GM19351 (cell line): ENCODE data around the gene ZFHX3.

Experiments used
- ATAC-seq: cut with Tn5 transposase; IDR thresholded peaks from one replicate; pipeline ENCODE4 v1.9.1; 2021; ENCODE audit warnings: mild to moderate bottlenecking, moderate library complexity; ENCODE audit not compliant: unreplicated experiment

Gene ZFHX3

GRCh38 chr16:72811876-72812275 is 236.1 kb downstream of the ZFHX3 start:
- ATAC-seq: no peak

GRCh38 chr16:72811188-72811720 is 236.7 kb downstream of the ZFHX3 start:
- no peak for ATAC-seq

DNA sequence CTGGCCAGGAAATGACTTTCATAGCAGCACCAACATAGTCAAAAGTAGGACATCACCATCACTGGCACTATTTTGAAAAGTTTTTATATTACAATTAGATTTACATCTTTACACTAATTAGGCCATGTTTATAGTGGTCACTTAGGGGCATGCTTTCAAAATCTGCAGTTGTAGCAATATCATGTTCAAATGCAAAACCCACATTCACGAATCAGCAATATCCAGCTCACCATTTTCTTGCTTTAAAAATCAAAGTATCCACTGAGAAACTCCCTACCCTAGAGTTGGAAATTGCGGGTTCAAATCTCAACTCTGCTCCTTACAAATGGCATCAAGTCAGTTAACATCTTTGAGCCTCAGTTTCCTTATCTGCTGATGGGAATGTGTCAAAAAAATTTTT is 237.4 kb downstream of the ZFHX3 start:
- ATAC-seq: no peak

- no peak for ATAC-seq
These were observed 238.5 kb downstream of the ZFHX3 start for GRCh38 chr16:72809446-72809845.

GRCh38 chr16:72808754-72809153 is 239.2 kb downstream of the ZFHX3 start:
- ATAC-seq: no peak

- no peak for ATAC-seq
These were observed 240.7 kb downstream of the ZFHX3 start for GRCh38 chr16:72807245-72807644.

GRCh38 chr16:72805486-72805885 is 242.4 kb downstream of the ZFHX3 start:
- ATAC-seq: no peak

DNA sequence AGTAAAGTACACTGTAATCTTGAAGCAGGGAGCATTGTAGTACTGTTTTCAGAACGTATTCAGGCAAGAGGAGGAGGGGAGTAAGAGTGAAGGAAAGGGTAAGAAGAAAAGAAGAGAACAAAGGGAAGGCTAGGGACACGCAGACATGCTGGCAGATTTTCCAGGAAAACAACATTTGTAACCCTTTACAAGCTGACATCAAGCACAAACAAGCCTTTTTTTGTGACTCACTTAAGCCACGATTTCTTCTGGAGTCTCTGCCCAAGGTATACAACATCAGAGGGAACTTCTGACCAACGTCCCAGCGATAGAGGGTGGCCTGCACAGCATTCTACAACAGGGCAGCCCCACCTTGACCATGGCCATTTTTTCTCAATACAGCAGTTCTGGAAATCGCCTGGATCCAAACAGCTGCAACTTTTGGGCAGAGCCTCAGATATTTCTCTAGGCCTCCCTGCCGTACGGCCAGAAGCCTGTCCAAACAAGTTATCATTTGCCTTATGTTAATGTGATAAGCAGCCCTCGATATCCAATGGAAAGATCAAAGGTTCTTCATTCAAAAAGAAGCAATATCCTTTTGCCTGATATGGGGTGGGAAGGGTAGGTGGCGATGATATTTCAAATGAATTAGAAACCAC is 247.3 kb downstream of the ZFHX3 start:
- no peak for ATAC-seq

DNA sequence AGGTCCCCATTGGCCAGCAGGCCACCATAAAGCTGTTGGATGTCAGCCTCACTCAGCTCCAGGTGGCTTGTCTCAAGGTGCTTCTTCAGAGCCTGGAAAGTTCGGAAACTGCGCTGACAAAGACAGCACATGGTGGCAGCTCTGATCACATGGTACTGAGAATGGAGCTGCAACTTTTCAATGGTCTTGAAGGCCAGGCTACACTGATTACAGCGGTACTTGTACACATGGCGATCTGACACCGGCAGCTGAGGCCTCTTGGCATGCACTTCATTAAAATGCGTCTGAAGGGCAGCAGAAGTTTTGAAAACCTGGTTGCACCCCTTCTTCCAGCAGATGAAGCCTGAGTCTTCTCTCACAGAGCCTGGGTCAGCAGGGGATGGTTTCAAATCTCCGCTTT is 249.7 kb downstream of the ZFHX3 start:
- no peak for ATAC-seq

- no peak for ATAC-seq
These were observed 250.3 kb downstream of the ZFHX3 start for GRCh38 chr16:72797621-72798020.

DNA sequence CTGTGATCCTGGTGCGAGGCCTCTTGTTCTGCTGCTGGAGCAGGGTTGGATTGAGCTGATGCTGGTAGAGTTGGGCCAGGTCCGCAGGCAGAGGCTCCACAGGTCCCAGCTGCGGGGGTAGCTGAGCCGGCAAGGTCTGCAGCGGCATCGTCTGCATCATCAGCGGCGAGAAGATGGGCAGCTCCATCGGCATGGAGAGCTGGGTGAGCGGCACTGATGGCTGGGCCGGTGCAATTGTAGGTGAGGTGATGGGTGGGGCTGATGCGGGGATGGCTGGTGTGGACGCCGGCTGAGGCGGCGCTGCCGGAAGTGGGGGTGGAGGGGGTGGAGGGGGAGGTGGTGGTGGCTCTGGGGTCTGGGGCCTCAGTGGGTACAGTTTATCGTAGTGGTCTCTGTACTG is 251.7 kb downstream of the ZFHX3 start:
- ATAC-seq: no peak

DNA sequence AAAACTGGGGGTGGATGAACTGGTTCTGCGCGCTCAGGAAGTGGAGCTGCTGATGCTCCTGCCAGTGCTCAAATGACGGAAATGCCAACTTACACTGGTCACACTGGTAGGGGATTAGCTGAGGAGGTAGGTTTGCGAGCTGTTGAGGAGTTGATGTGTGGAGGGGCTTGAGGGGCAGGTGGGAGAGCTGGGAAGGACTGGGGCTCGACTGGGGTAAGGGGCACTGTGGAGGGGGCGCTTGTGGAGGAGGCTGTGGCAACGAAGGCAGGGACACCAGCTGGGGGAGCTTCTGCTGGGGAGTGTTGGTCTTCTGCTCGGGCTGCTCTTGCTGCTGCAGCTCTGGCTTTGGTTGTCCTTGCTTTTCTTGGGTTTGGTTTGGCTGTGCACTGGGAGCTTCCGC is 252.9 kb downstream of the ZFHX3 start:
- ATAC-seq: no peak

GRCh38 chr16:72794319-72794718 is 253.6 kb downstream of the ZFHX3 start:
- no peak for ATAC-seq

DNA sequence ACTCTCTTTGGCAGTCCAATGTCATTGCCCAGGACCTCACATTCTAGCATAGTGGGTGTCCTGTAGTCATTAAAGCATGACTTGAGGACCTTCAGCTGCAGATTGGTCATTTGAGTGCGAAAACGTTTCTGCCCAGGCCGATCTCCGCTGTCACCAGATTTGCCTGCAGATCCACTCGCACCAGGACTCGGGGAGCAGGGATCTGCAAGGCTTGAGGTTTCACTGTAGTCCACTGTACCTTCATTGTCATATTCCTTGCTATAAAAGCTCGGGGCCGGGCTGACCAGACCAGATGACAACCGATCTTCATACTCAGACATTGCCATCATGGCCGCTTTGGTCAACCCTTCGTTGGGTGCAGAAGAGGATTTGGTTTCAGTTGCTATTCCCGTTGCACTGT is 254.2 kb downstream of the ZFHX3 start:
- no peak for ATAC-seq

DNA sequence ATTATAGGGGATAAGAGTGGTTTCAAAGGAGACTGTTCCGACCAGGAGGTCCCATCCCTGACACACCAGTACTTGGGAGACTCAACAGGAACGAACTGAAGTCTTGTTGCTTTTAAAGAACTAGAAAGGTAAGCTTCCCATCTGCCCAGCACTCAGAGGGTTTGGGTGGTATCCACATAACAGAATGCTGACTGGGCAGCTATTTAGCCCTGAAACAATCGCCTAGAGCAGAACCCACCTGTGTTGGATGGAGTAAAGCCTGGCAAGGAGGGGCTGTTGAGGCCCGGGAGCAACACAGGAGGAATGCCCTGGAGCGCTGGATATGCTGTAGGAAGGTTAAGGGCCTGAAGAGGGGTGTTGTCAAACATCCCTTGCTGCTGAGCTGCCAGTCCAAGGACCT is 254.9 kb downstream of the ZFHX3 start:
- ATAC-seq: no peak

DNA sequence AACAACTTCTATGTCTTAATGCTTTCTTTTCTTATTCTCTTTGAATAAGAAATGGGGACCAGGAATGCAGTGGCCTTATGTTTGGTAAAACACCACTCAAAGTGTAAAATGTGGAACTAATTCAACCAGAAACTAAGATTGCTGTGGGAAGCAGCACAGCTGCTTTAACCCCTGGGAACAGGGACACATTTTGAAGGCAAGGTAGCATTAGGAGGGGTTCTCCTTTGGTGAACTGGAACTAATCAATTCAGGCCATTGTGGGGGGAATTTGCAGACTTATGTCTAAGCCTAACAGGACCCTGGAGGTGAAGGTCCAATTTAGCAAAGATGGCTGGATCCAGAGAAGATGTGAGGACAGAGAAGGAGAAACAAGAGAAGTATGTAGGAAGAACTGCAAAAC is 256.1 kb downstream of the ZFHX3 start:
- no peak for ATAC-seq

DNA sequence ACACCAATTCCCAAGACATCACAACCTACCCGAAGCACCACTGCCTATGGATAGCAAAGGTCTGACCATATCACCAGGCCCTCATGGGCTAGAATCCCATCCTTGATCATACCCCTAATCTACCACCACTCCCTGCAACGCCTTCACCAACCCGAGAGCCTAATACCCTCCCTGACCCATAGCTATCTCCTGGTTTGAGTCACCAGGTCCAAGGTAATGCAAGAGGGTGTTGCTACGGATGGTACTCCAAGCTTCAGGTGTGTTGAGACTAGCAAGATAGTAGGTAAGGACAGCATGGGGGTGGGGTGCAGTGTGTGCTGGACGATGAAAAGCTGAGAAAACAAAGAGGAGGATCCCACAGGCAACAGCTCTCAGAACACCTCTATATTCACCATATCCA is 258.0 kb downstream of the ZFHX3 start:
- no peak for ATAC-seq

GRCh38 chr16:72789465-72789864 is 258.5 kb downstream of the ZFHX3 start:
- no peak for ATAC-seq

DNA sequence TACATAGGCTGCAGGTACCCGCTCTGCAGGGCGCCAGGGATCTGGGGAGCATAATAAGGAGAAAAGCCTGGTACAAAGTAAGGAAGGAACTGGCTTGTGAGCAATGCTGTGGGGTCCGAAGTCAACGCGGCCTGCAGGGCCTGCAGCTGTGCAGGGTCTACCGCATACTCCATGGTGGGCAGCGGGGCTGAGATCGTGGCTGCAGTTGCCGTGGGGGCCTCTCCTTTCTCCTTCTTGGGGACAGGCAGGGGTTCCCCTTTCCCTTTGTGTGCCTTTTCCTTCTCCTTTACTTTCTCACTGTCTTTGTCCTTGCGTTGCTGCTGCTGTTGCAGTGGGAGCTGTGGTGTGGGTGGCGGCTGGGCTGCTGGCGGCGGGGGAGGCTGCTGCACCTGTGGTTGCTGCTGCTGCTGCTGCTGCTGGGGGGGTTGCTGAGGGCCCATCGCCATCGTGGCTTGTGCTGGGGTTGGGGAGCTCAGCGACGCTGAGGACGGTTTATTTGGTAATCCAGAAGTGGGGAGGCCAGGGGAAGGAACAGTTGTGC is 259.6 kb downstream of the ZFHX3 start:
- no peak for ATAC-seq

DNA sequence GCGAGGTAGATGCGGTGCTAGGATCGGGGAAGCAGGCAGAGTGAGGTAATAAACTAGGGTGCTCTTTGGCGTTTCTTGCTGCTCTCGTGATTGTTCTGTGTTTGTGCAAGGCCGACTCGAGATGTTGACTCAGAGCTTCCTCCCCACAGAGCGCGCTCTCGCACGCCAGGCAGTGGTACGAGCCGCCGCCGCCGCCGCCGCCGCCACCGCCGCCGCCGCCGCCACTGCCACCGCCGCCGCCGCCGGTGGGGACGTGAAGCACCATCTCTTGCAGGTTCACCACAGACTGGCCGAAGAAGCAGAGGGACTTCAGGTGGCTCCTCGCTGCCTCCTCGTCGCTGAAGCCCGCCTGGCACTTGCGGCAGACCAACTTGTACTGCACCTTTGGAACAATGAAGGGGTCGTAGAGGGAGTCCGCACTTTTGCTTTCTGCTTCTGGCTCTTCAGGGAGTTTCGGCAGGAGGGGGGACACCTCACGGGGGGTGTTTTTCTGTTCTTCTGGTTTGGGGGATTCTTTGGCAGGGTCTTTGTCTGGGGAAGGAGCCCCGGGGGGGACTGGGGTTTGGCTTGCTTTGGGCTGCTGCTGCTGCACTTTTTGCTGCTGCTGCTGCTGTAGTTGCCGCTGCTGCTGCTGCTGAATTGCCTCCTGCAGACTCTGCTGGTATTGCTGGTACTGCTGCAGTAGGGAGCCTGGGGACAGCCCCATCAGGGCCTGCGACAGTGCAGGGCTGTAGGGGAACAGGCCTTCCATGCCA is 260.2 kb downstream of the ZFHX3 start:
- peak; percentile 93 for ATAC-seq

DNA sequence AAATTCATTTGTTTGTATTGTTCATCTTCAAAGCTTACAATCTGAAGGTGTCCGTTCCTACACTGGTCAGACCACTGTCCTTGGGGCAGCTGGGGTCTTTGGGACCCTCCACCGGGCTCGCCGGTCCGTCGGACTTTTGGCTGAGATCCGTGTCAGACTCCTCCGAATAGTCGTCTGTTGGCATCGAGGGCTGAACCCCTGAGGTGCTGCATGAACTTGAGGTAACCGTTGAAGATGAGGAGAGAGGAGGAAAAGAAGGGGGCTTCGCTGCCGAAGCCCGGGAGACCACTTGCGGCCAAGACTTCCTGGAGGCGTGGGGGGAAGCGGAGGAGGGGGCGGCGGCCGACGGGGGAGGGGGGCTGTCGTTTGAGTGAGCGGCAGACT is 260.8 kb downstream of the ZFHX3 start:
- ATAC-seq: peak; percentile 14

- ATAC-seq: no peak
These were observed 261.3 kb downstream of the ZFHX3 start for GRCh38 chr16:72786606-72787005.
